Stimulated activated naive B cell treated with anti-CD40 and anti-IgM and Interleukin-4, amounts not matched to agents 10 μg/mL and 1 μg/mL and 100 μg/mL, for 72 hours (primary cell): ENCODE data around the gene PDIA5.
"Not testable (repeated sequence)": the region's sequence is repeated elsewhere in the genome, so short reads cannot be mapped to it uniquely, and the experiment has no call there.

Experiments
- ATAC-seq, 2 donors: fragments of 150-1000 bp; cut with Tn5 transposase; replicated peaks; 2 replicates each; pipeline ENCODE4 v1.10.0; 2021; ENCODE audit warnings: moderate library complexity in 1 of 2
- DNase-seq: peaks from one replicate; pipeline ENCODE4 v3.0.0; 2021
- H3K27ac Mint-ChIP-seq: one replicate; pipeline ENCODE4 v1.8.0; 2022; ENCODE audit warnings: mild to moderate bottlenecking, mixed read lengths
- H3K27me3 Mint-ChIP-seq, 2 donors: one replicate each; pipeline ENCODE4 v1.8.0; 2022; ENCODE audit warnings: mixed read lengths in 2 of 2
- H3K36me3 Mint-ChIP-seq, 2 donors: one replicate each; pipeline ENCODE4 v1.8.0; 2022; ENCODE audit warnings: mixed read lengths in 2 of 2, mild to moderate bottlenecking in 1 of 2
- H3K4me1 Mint-ChIP-seq, 2 donors: one replicate each; pipeline ENCODE4 v1.8.0; 2022; ENCODE audit warnings: mixed read lengths in 2 of 2, mild to moderate bottlenecking in 1 of 2
- H3K4me3 Mint-ChIP-seq, 2 donors: one replicate each; pipeline ENCODE4 v1.8.0; 2022; ENCODE audit warnings: mild to moderate bottlenecking in 2 of 2, mixed read lengths in 2 of 2, moderate library complexity in 1 of 2
- H3K9me3 Mint-ChIP-seq, 2 donors: one replicate each; pipeline ENCODE4 v1.8.0; 2022; ENCODE audit warnings: mixed read lengths in 2 of 2, mild to moderate bottlenecking in 1 of 2

The PDIA5 gene

GRCh38 chr3:123138839-123139444, 72.1 kb downstream of the PDIA5 start:
- ATAC-seq (no peak), DNase-seq (no peak)
- no peaks in the 10 kb centered on the region for H3K9me3 Mint-ChIP-seq
- no peak overlapping the region for H3K27ac Mint-ChIP-seq
- no peaks in the 10 kb centered on the region for H3K27me3 Mint-ChIP-seq
- H3K4me1 Mint-ChIP-seq = no peaks in the 10 kb centered on the region
- H3K4me3 Mint-ChIP-seq = no peak overlapping the region
- H3K36me3 Mint-ChIP-seq = peaks cover 34 to 55% of the 10 kb centered on the region in 2 donors

- DNase-seq (no peak), ATAC-seq (no peak)
- H3K4me3 Mint-ChIP-seq = no peak overlapping the region
- no peaks in the 10 kb centered on the region for H3K9me3 Mint-ChIP-seq
- H3K4me1 Mint-ChIP-seq = no peaks in the 10 kb centered on the region
- no peak overlapping the region for H3K27ac Mint-ChIP-seq
- H3K36me3 Mint-ChIP-seq = peaks cover 35 to 57% of the 10 kb centered on the region in 2 donors
- H3K27me3 Mint-ChIP-seq = no peaks in the 10 kb centered on the region
Observed at GRCh38 chr3:123139522-123139921, 72.7 kb downstream of the PDIA5 start.

- Mint-ChIP-seq H3K4me1 (no peaks in the 10 kb centered on the region), H3K27me3 (no peaks in the 10 kb centered on the region), H3K36me3 (peaks cover 39 to 57% of the 10 kb centered on the region in 2 donors), H3K4me3 (no peak overlapping the region), H3K27ac (no peak overlapping the region), H3K9me3 (no peaks in the 10 kb centered on the region)
- ATAC-seq (no peak), DNase-seq (no peak)
Observed at GRCh38 chr3:123140550-123140949, 73.7 kb downstream of the PDIA5 start.

GRCh38 chr3:123141276-123141675, 74.5 kb downstream of the PDIA5 start:
- Mint-ChIP-seq H3K27ac (peak overlapping the region; percentile 20), H3K4me1 (no peaks in the 10 kb centered on the region), H3K4me3 (no peak overlapping the region), H3K36me3 (peaks cover 43 to 63% of the 10 kb centered on the region in 2 donors), H3K9me3 (no peaks in the 10 kb centered on the region), H3K27me3 (no peaks in the 10 kb centered on the region)
- no peak for DNase-seq
- ATAC-seq = no peak

GRCh38 chr3:123143669-123144411, 77.0 kb downstream of the PDIA5 start:
- Mint-ChIP-seq H3K9me3 (peaks cover 0 to under 1% of the 10 kb centered on the region in 2 donors), H3K36me3 (peaks cover 50 to 69% of the 10 kb centered on the region in 2 donors), H3K27me3 (no peaks in the 10 kb centered on the region), H3K4me1 (no peaks in the 10 kb centered on the region), H3K4me3 (no peak overlapping the region), H3K27ac (no peak overlapping the region)
- no peak for DNase-seq
- ATAC-seq = no peak

- no peak overlapping the region for H3K27ac Mint-ChIP-seq
- ATAC-seq = no peak
Observed at GRCh38 chr3:123147754-123148535, 81.1 kb downstream of the PDIA5 start.

GRCh38 chr3:123148772-123149171, 81.9 kb downstream of the PDIA5 start:
- peaks cover 68 to 79% of the 10 kb centered on the region in 2 donors for H3K36me3 Mint-ChIP-seq
- H3K4me3 Mint-ChIP-seq = no peak overlapping the region
- peak overlapping the region; percentile 26 for H3K27ac Mint-ChIP-seq
- H3K27me3 Mint-ChIP-seq = no peaks in the 10 kb centered on the region
- H3K4me1 Mint-ChIP-seq = peaks cover 9 to 14% of the 10 kb centered on the region in 2 donors
- no peak for DNase-seq
- H3K9me3 Mint-ChIP-seq = peaks cover 8 to 9% of the 10 kb centered on the region in 2 donors
- no peak for ATAC-seq

More at GRCh38 chr3:123147754-123148535, 81.1 kb downstream of the PDIA5 start:
- Mint-ChIP-seq H3K4me1 (peaks cover 6 to 8% of the 10 kb centered on the region in 2 donors), H3K4me3 (no peak overlapping the region), H3K9me3 (peaks cover 8 to 9% of the 10 kb centered on the region in 2 donors), H3K27me3 (no peaks in the 10 kb centered on the region), H3K36me3 (peaks cover 70 to 83% of the 10 kb centered on the region in 2 donors)
- no peak for DNase-seq

- ATAC-seq = no peak
- H3K27me3 Mint-ChIP-seq = no peaks in the 10 kb centered on the region
Observed at GRCh38 chr3:123149525-123149924, 82.7 kb downstream of the PDIA5 start.

GRCh38 chr3:123150449-123151215, 83.8 kb downstream of the PDIA5 start:
- Mint-ChIP-seq H3K27me3 (no peaks in the 10 kb centered on the region), H3K27ac (no peak overlapping the region), H3K36me3 (peaks cover 69 to 76% of the 10 kb centered on the region in 2 donors), H3K4me1 (peaks cover 12 to 25% of the 10 kb centered on the region in 2 donors), H3K9me3 (peaks cover 8 to 9% of the 10 kb centered on the region in 2 donors), H3K4me3 (no peak overlapping the region)
- no peak for ATAC-seq
- no peak for DNase-seq

More at GRCh38 chr3:123149525-123149924, 82.7 kb downstream of the PDIA5 start:
- Mint-ChIP-seq H3K36me3 (peaks cover 68 to 77% of the 10 kb centered on the region in 2 donors), H3K27ac (no peak overlapping the region), H3K4me3 (no peak overlapping the region), H3K9me3 (peaks cover 8 to 9% of the 10 kb centered on the region in 2 donors), H3K4me1 (peaks cover 11 to 22% of the 10 kb centered on the region in 2 donors)
- DNase-seq = no peak

GRCh38 chr3:123151251-123151705, 84.5 kb downstream of the PDIA5 start:
- H3K36me3 Mint-ChIP-seq = peaks cover 68 to 73% of the 10 kb centered on the region in 2 donors
- ATAC-seq (no peak), DNase-seq (no peak)
- no peak overlapping the region for H3K4me3 Mint-ChIP-seq
- peaks cover 12 to 25% of the 10 kb centered on the region in 2 donors for H3K4me1 Mint-ChIP-seq
- H3K27me3 Mint-ChIP-seq = no peaks in the 10 kb centered on the region
- H3K9me3 Mint-ChIP-seq = peaks cover 8 to 9% of the 10 kb centered on the region in 2 donors
- peak overlapping the region; percentile 73 for H3K27ac Mint-ChIP-seq

GRCh38 chr3:123151853-123152420, 85.1 kb downstream of the PDIA5 start:
- not testable (repeated sequence) for H3K27me3 Mint-ChIP-seq, DNase-seq, ATAC-seq, H3K9me3 Mint-ChIP-seq, H3K4me3 Mint-ChIP-seq
- H3K36me3 Mint-ChIP-seq = peaks cover 70 to 73% of the 10 kb centered on the region in 2 donors
- H3K4me1 Mint-ChIP-seq = peaks cover 12 to 25% of the 10 kb centered on the region in 2 donors
- H3K27ac Mint-ChIP-seq = peak overlapping the region; percentile 80

GRCh38 chr3:123152687-123153086, 85.9 kb downstream of the PDIA5 start:
- H3K4me3 Mint-ChIP-seq = peak overlapping the region in 1 of 2 donors; percentile 4
- peaks cover 12 to 25% of the 10 kb centered on the region in 2 donors for H3K4me1 Mint-ChIP-seq
- H3K27ac Mint-ChIP-seq = peak overlapping the region; percentile 75
- H3K9me3 Mint-ChIP-seq = peaks cover 8 to 9% of the 10 kb centered on the region in 2 donors
- peaks cover 67 to 72% of the 10 kb centered on the region in 2 donors for H3K36me3 Mint-ChIP-seq
- peak; percentile 57 to 60 for ATAC-seq
- no peak for DNase-seq
- H3K27me3 Mint-ChIP-seq = no peaks in the 10 kb centered on the region
